Vagina (tissue), 2 donors: ENCODE results near the gene CADM4.

Source experiments
- CTCF ChIP-seq, 3 experiments: fragments of 450-650 bp in 2 of 3; fragments of 200-600 bp in 1 of 3; sonication (generic) in 1 of 3; IDR thresholded peaks; one replicate each; pipeline ENCODE4 v1.5.1; 2017 to 2019; ENCODE audit warnings: antibody characterized with exemption in 3 of 3, mild to moderate bottlenecking in 2 of 3, moderate library complexity in 2 of 3
- POLR2A ChIP-seq, 2 donors: fragments of 450-650 bp; IDR thresholded peaks; one replicate each; pipeline ENCODE4 v1.6.1; 2017; ENCODE audit warnings: antibody characterized with exemption in 2 of 2, mild to moderate bottlenecking in 2 of 2, moderate library complexity in 2 of 2

GRCh38 chr19:43668406-43669109 is 28.9 kb upstream of the CADM4 start:
- TF ChIP-seq CTCF (IDR thresholded peaks at IDR 0.05) (no peak), POLR2A (IDR thresholded peaks at IDR 0.05) (peak in 1 of 2 donors; percentile 91)
